Endothelial cell of umbilical vein (primary cell): ENCODE measurements around the gene SLC30A10. TPM values are rescaled to one million over a fixed set of nuclear protein-coding genes. Genes with fewer than 3 reads are reported as not detected.

Source experiments
- BruUV-seq: library from RNA; stranded (reverse); fragments of 400-500 nt; replicated peaks from 2 replicates; lab custom pipeline; 2021; lab: Mats Ljungman, UMichigan
- CTCF ChIA-PET: fragments of 300-600, 350-600 bp; sonication (Branson Sonifier 250); formaldehyde crosslinking; loops from one replicate; lab custom pipeline; 2021; ENCODE audit warnings: antibody characterized with exemption, inconsistent platforms; lab: Charles Lee
- POLR2A ChIA-PET: fragments of 300-600, 350-600 bp; sonication (Branson Sonifier 250); formaldehyde crosslinking; loops from one replicate; lab custom pipeline; 2021; ENCODE audit warnings: antibody characterized with exemption, inconsistent platforms; lab: Charles Lee
- DNase-seq: peaks from one replicate; pipeline ENCODE4 v3.0.0-alpha.2; 2011; ENCODE audit warnings: low read depth, low spot score
- FAIRE-seq: peaks from 2 replicates; lab custom pipeline; 2011; peaks lifted over from hg19 to GRCh38; lab: Jason Lieb, UNC
- H2AFZ ChIP-seq: 2 replicates; pipeline ENCODE4 v1.6.0; 2012; ENCODE audit warnings: low read depth, low read length, control low read depth, inconsistent platforms
- H3K27ac ChIP-seq: 2 replicates; pipeline ENCODE4 v1.5.1; 2011; ENCODE audit warnings: low read depth, mild to moderate bottlenecking, control low read depth, low read length, moderate library complexity; ENCODE audit not compliant: insufficient read depth
- H3K27me3 ChIP-seq, 2 experiments: 2 replicates each; pipeline versions ENCODE4 v1.6.0 to v1.6.1; 2011; ENCODE audit warnings: low read length in 2 of 2, mixed read lengths in 1 of 2; ENCODE audit not compliant: control insufficient read depth in 2 of 2, insufficient read depth in 2 of 2
- H3K36me3 ChIP-seq, 2 experiments: 2 replicates in 1 of 2; 3 replicates in 1 of 2; pipeline ENCODE4 v1.5.1; 2011; ENCODE audit warnings: low read length in 2 of 2, mild to moderate bottlenecking in 1 of 2, moderate library complexity in 1 of 2; ENCODE audit not compliant: control insufficient read depth in 2 of 2, insufficient read depth in 2 of 2; ENCODE audit errors: extremely low read depth in 1 of 2
- H3K4me1 ChIP-seq: 3 replicates; pipeline ENCODE4 v1.5.1; 2011; ENCODE audit warnings: mild to moderate bottlenecking, low read length; ENCODE audit not compliant: control insufficient read depth, insufficient read depth; ENCODE audit errors: extremely low read depth
- H3K4me2 ChIP-seq: 2 replicates; pipeline ENCODE4 v1.6.1; 2011; ENCODE audit warnings: low read length, control low read depth, mixed read lengths; ENCODE audit not compliant: insufficient read depth
- H3K4me3 ChIP-seq, 3 experiments: fragments of 200-600 bp in 1 of 3; sonication (generic), shearing (Covaris generic) in 1 of 3; replicated peaks in 1 of 3; 2 replicates each; pipeline ENCODE4 v1.5.1; 2011 to 2016; ENCODE audit warnings: control low read depth in 3 of 3, low read length in 3 of 3, mild to moderate bottlenecking in 2 of 3, inconsistent platforms in 1 of 3, low read depth in 1 of 3, moderate library complexity in 1 of 3; ENCODE audit not compliant: insufficient read depth in 1 of 3
- H3K79me2 ChIP-seq: 2 replicates; pipeline ENCODE4 v1.6.0; 2012; ENCODE audit warnings: low read length, inconsistent platforms; ENCODE audit not compliant: control insufficient read depth, insufficient read depth
- H3K9ac ChIP-seq: replicated peaks from 2 replicates; pipeline ENCODE3; 2011; ENCODE audit warnings: low read length, control low read depth; ENCODE audit not compliant: insufficient read depth; ENCODE audit errors: extremely low read depth
- H3K9me1 ChIP-seq: replicated peaks from 3 replicates; pipeline ENCODE4 v1.6.0; 2011; ENCODE audit warnings: mild to moderate bottlenecking, low read length; ENCODE audit not compliant: control insufficient read depth, insufficient read depth; ENCODE audit errors: extremely low read depth
- H3K9me3 ChIP-seq: replicated peaks from 2 replicates; pipeline ENCODE4 v1.5.1; 2012; ENCODE audit warnings: low read length, inconsistent platforms; ENCODE audit not compliant: control insufficient read depth, insufficient read depth
- H4K20me1 ChIP-seq: replicated peaks from 2 replicates; pipeline ENCODE3; 2011; ENCODE audit warnings: mild to moderate bottlenecking, low read length; ENCODE audit not compliant: control insufficient read depth, insufficient read depth; ENCODE audit errors: extremely low read depth
- CTCF ChIP-seq, 2 donors: IDR thresholded peaks; 1 replicate in 1 of 2; 2 replicates in 1 of 2; pipeline ENCODE4 v1.5.1; 2011; ENCODE audit warnings: low read length in 2 of 2, mild to moderate bottlenecking in 2 of 2, moderate library complexity in 2 of 2, control low read depth in 1 of 2, inconsistent platforms in 1 of 2, low read depth in 1 of 2; ENCODE audit not compliant: insufficient read depth in 1 of 2; ENCODE audit errors: extremely low read depth in 1 of 2
- EZH2 ChIP-seq: IDR thresholded peaks from 2 replicates; pipeline ENCODE4 v1.6.1; 2012; ENCODE audit warnings: borderline replicate concordance, low read depth, mild to moderate bottlenecking, moderate library complexity, low read length, inconsistent platforms; ENCODE audit not compliant: severe bottlenecking
- FOS ChIP-seq: IDR thresholded peaks from 2 replicates; pipeline ENCODE4 v1.6.1; 2011; ENCODE audit warnings: mild to moderate bottlenecking, low read length, moderate library complexity, borderline replicate concordance; ENCODE audit not compliant: insufficient read depth
- GATA2 ChIP-seq: IDR thresholded peaks from 2 replicates; pipeline ENCODE4 v1.7.0; 2011; ENCODE audit warnings: low read depth, mild to moderate bottlenecking, moderate library complexity, mixed read lengths, low read length; ENCODE audit not compliant: insufficient read length, insufficient read depth
- JUN ChIP-seq: IDR thresholded peaks from 2 replicates; pipeline ENCODE4 v1.6.1; 2011; ENCODE audit warnings: borderline replicate concordance, low read depth; ENCODE audit not compliant: insufficient read length, insufficient read depth
- MYC ChIP-seq: IDR thresholded peaks from one replicate; pipeline ENCODE4 v1.6.1; 2011; ENCODE audit warnings: mild to moderate bottlenecking, low read depth, low read length
- POLR2A ChIP-seq: IDR thresholded peaks from 2 replicates; pipeline ENCODE4 v1.6.1; 2012; ENCODE audit warnings: low read depth, mild to moderate bottlenecking, control low read depth, low read length
- POLR2AphosphoS5 ChIP-seq: IDR thresholded peaks from 2 replicates; pipeline ENCODE4 v1.6.1; 2012; ENCODE audit warnings: low read depth, mild to moderate bottlenecking, control low read depth, low read length, moderate library complexity; ENCODE audit not compliant: insufficient read depth
- dilution Hi-C: fragments of 300-500 bp; cut with MboI; formaldehyde crosslinking; loops from one replicate; pipeline ENCODE4 v1.15.0; 2019; ENCODE audit warnings: low sequenced_read_pairs; ENCODE audit not compliant: extremely low pct_ligation_motif_present
- intact Hi-C: fragments of 100-400 bp; cut with micrococcal nuclease; formaldehyde crosslinking; loops from one replicate; pipeline ENCODE4 v1.10.0; 2022
- polyA plus RNA-seq, 4 experiments: library from polyadenylated mRNA; depleted of rRNA in 3 of 4; stranded (reverse) in 3 of 4; unstranded in 1 of 4; fragments of >200 nt; gene quantifications; 2 replicates each; pipeline versions ENCODE4 v1.2.1 to v1.2.3, GENCODE V29; 2011 to 2012; ENCODE audit warnings: missing spikeins in 1 of 4
- total RNA-seq: library from RNA; stranded (reverse); gene quantifications from 2 replicates; pipeline ENCODE4 v1.2.3, GENCODE V29; 2021
- TF ChIP-seq, protein P1 (sequence below): IDR thresholded peaks from 2 replicates; pipeline ENCODE4 v1.6.1; 2011; ENCODE audit not compliant: insufficient read depth, insufficient read length

SLC30A10 gene
- total and polyA plus RNA-seq, 2 donors (not counting 3 experiments of a cell fraction or from before 2014, with no cell fraction given), result not detected

DNA sequence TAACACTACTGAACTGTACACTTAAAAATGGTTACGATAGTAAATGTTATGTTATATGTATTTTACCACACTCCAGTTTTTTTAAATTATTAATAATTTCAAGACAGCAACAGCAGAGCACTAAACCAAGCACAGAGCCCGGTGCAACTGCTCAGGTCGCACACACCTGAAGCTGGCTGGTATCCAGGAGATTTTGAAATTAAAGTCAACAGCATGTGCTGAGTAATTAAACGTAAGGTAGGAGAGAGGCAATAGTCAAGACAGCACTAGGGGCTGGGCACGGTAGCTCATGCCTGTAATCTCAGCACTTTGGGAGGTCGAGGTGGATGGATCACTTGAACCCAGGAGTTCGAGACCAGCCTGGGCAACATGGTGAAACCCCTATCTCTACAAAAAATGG lies 35.1 kb upstream of the SLC30A10 start:
- FAIRE-seq (no peak), DNase-seq (no peak)
- Histone ChIP-seq H3K9me1 (no peaks in the 10 kb centered on the region), H2AFZ (no peak overlapping the region), H3K4me1 (no peaks in the 10 kb centered on the region), H3K9ac (no peak overlapping the region), H4K20me1 (no peaks in the 10 kb centered on the region), H3K79me2 (no peaks in the 10 kb centered on the region), H3K27ac (no peak overlapping the region), H3K4me2 (no peak overlapping the region), H3K27me3 (no peaks in the 10 kb centered on the region), H3K36me3 (no peaks in the 10 kb centered on the region), H3K9me3 (no peaks in the 10 kb centered on the region), H3K4me3 (no peak overlapping the region)
- intact Hi-C loops, result no loop called here
- ChIA-PET POLR2A (no interaction called here), CTCF (no interaction called here)
- BruUV-seq, result no TSS peak
- dilution Hi-C loops, result no loop called here
- TF ChIP-seq FOS (no peak), GATA2 (no peak), POLR2A (no peak), EZH2 (no peak), MYC (no peak)

- Histone ChIP-seq H3K27ac (no peak overlapping the region), H3K4me3 (no peak overlapping the region), H3K36me3 (no peaks in the 10 kb centered on the region), H2AFZ (no peak overlapping the region), H3K27me3 (no peaks in the 10 kb centered on the region), H3K9ac (no peak overlapping the region), H3K4me1 (no peaks in the 10 kb centered on the region), H3K79me2 (no peaks in the 10 kb centered on the region), H4K20me1 (no peaks in the 10 kb centered on the region), H3K9me1 (no peaks in the 10 kb centered on the region), H3K9me3 (no peaks in the 10 kb centered on the region), H3K4me2 (no peak overlapping the region)
- TF ChIP-seq, protein P1, sequence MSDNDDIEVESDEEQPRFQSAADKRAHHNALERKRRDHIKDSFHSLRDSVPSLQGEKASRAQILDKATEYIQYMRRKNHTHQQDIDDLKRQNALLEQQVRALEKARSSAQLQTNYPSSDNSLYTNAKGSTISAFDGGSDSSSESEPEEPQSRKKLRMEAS, result no peak
- TF ChIP-seq CTCF (IDR thresholded peaks at IDR 0.05; ENCODE audit: extremely low read depth in 1 of 2, insufficient read depth in 1 of 2, low read depth in 1 of 2, low read length in 2 of 2) (no peak), GATA2 (no peak), FOS (no peak), JUN (no peak), MYC (no peak), EZH2 (no peak), POLR2A (no peak), POLR2AphosphoS5 (no peak)
- dilution Hi-C loops (no loop called here), intact Hi-C loops (no loop called here)
- no peak for FAIRE-seq
- ChIA-PET CTCF (no interaction called here), POLR2A (no interaction called here)
- no TSS peak for BruUV-seq
- DNase-seq, result no peak
Measured at GRCh38 chr1:219961684-219962083, 33.3 kb upstream of the SLC30A10 start.
